Gastroesophageal sphincter (tissue), 3 donors: ENCODE measurements around the gene INPP5D.

Experiments used
- EP300 ChIP-seq: sonication (generic); formaldehyde crosslinking; IDR thresholded peaks from one replicate; pipeline ENCODE4 v1.6.1; 2017; ENCODE audit warnings: antibody characterized with exemption, mild to moderate bottlenecking
- POLR2A ChIP-seq, 2 donors: fragments of 450-650 bp; IDR thresholded peaks; one replicate each; pipeline ENCODE4 v1.6.1; 2017; ENCODE audit warnings: antibody characterized with exemption in 2 of 2, mild to moderate bottlenecking in 2 of 2, moderate library complexity in 1 of 2
- POLR2AphosphoS5 ChIP-seq: sonication (generic); formaldehyde crosslinking; IDR thresholded peaks from one replicate; pipeline ENCODE4 v1.6.1; 2017; ENCODE audit warnings: antibody characterized with exemption
- TF ChIP-seq, protein P1 (sequence below), 4 experiments: fragments of 200-600 bp in 2 of 4; fragments of 450-650 bp in 2 of 4; sonication (generic) in 1 of 4; IDR thresholded peaks; one replicate each; pipeline ENCODE4 v1.5.1; 2017 to 2019; ENCODE audit warnings: antibody characterized with exemption in 4 of 4, mild to moderate bottlenecking in 2 of 4, moderate library complexity in 2 of 4

- TF ChIP-seq, protein P1, sequence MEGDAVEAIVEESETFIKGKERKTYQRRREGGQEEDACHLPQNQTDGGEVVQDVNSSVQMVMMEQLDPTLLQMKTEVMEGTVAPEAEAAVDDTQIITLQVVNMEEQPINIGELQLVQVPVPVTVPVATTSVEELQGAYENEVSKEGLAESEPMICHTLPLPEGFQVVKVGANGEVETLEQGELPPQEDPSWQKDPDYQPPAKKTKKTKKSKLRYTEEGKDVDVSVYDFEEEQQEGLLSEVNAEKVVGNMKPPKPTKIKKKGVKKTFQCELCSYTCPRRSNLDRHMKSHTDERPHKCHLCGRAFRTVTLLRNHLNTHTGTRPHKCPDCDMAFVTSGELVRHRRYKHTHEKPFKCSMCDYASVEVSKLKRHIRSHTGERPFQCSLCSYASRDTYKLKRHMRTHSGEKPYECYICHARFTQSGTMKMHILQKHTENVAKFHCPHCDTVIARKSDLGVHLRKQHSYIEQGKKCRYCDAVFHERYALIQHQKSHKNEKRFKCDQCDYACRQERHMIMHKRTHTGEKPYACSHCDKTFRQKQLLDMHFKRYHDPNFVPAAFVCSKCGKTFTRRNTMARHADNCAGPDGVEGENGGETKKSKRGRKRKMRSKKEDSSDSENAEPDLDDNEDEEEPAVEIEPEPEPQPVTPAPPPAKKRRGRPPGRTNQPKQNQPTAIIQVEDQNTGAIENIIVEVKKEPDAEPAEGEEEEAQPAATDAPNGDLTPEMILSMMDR (IDR thresholded peaks at IDR 0.05) = no peak
- no peak for TF ChIP-seq POLR2A (IDR thresholded peaks at IDR 0.05)
- no peak for TF ChIP-seq POLR2AphosphoS5
- TF ChIP-seq EP300 = no peak
These were observed 124.5 kb downstream of the INPP5D start for GRCh38 chr2:233184669-233185068.
